Jurkat, Clone E6-1 (cell line): ENCODE data around the gene ORM2.
A peak's percentile ranks its signal among the peaks of the same experiment; 100 is the strongest.

ENCODE experiments used
- DNase-seq: peaks from one replicate; pipeline ENCODE4 v3.0.0-alpha.2; 2011; ENCODE audit warnings: low read depth, low spot score
- H3K4me3 ChIP-seq: 2 replicates; pipeline ENCODE4 v1.5.1; 2011; ENCODE audit warnings: mild to moderate bottlenecking, low read length, control low read depth, moderate library complexity

ORM2 gene

DNA sequence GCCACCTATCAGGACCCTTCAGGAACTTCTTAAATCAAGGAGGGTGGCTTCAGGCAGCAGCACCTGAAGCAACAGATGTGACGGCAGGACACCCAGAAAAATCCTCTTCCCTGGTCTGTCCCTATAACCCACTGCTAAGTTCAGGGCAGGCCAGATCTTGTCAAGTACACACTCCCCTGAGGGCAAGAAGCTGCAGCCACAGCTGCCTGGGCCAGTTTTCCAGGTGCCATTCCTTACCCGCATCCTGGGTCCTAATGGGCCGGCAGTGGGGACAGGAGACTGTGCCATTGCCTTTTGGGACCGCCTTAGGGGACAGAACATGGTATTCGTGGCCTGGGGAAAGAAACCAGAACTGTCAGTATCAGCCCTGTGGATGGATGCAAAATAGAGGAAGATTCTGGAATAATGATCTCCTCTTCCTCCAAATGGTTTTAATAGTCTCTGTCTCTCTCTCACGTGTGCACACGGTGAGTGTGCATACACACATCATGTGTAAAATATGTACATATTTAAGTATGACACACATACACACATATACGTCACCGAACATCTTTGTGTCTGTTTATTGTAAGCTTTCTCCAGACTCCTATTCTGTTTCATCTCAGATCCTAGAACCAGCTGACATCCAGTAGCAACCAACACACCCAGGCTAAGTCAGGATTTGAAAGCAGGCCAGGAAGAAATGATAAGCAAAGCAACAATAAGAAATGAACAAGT is 14.0 kb downstream of the ORM2 start:
- DNase-seq: no peak

DNA sequence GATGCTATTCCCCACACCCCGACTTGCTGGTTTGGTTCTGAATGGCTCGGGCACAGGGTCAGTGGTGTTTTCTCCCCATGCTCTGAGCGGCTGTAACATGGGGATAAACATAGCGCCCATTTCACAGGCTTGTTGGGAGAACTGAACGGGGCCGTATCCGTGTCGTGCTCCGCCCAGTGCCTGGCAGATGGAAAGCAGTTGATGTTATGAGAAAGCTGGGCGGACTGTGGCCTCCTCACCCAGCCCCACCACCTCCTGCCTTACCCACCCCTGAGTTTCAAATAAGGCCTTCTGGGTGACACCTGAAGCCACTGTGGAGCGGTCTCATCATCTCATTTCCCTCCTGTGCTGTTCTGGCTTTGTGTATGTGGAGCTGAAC is 14.5 kb downstream of the ORM2 start:
- H3K4me3 ChIP-seq: no peak overlapping the region
- no peak for DNase-seq

More for the DNA sequence above, 14.0 kb downstream of the ORM2 start:
- no peak overlapping the region for H3K4me3 ChIP-seq

DNA sequence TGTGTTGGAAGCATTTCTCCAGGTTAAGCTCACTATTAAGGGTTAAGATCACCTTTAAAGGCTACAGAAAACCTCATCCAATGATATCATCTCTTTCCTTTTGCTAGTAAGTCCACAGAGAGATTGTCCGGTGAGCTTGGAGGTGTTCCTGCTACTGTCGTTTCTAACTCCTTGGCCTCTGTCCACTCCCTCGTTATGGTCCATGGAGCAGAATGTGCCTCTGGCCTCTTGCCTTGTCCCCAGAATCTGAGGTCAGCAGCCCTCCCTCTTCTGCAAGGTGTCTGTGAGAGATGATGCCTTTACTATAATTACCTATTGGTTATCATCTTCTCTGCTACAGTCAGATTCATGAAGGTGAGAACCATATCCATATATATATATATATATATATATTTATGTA is 15.0 kb downstream of the ORM2 start:
- DNase-seq: no peak
- no peak overlapping the region for H3K4me3 ChIP-seq

DNA sequence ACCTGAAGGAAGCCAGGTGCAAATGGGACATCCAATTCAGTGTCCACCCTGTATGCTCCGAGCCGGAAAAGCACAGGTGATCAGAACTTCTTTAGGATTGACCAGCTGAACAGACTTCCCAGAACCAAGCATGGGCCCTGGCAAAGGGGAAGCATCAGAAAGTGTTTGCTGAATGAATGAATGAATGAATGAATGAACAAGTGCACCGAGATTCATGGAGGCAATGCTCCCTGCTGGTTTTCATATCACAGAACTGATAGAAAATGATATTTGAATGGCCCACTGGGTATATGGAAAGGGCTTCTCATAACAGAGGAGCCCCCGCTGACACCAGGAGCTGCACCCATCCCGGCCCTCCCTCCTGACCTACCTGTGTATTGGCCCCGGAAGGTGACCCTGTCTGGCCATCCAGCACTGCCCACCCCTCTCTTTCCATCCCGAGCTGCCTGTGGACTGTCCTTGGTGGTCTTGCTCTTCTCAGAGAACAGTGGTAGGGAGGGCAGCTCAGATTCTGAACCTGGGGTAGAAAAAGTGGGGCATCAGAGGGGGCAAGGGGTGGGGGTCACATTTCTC is 15.9 kb downstream of the ORM2 start:
- no peak overlapping the region for H3K4me3 ChIP-seq
- no peak for DNase-seq

DNA sequence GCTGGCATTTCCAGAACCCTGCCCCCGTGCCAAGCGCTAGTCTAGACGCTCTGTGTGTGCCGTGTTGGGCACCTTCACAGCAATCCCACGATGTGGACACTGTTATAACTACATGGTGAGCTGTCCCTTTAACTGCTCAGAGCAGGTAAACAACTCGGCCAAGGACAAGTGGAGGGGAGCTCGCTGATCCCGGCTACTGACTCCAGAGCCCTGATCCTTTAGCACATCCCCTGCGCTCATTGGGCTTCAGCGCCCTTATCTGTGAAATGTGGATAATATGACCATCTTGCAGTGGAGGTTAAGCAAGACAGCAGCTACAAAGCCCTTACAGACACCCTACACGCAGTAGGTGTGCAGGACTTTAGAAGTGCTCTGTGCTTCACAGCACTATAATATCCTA is 16.5 kb downstream of the ORM2 start:
- H3K4me3 ChIP-seq: no peak overlapping the region
- no peak for DNase-seq

DNA sequence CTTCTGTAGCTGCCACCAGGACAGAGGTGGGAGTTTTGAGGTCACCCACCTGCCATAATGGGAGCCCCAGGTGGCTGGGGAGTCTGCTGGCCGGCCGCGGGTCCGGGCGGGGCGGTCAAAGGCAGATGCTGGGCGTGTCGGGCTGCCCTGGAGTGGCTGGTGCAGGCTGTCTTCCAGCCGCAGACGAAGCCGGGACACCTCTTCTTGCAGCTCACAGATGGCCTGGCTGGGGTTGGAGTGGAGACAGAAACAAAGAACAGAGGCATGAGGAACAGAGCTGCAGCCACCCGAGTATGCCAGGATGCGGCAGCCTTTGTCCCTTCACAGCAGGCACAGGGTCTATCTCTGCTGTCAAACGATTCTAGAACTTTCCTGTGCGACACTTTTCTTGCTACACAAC is 18.0 kb downstream of the ORM2 start:
- no peak for DNase-seq
- no peak overlapping the region for H3K4me3 ChIP-seq

DNA sequence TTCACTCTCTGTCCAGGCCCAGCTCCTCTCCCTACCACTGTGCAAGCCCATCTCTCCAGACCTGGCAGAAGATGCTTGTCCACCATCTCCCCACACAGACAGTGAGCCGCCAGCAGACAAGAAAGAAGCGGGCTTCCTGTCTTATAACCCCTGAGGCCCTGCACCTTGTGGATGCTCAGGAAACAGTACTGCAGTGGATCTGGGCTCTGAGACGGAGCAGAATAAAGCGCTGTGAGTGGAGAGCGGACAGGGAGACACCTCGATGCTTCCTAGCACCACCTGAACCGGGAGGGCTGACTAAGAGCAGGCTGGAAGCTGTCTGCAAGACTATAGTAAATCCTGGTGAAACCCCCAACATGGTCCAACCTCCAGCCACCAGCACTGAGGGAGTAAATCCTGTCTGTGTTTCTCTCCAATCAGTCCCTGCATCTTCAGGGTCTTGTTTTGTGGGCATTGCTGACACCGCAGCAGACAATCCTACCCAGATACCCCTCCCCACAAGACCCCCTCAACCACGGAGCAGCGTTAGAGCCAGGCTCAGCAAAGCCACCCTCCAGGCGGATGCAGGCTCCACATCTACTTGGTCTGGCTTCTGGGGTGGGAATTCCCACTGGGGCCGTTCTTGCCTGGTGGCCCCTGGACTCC is 18.7 kb downstream of the ORM2 start:
- H3K4me3 ChIP-seq: no peak overlapping the region
- DNase-seq: no peak

DNA sequence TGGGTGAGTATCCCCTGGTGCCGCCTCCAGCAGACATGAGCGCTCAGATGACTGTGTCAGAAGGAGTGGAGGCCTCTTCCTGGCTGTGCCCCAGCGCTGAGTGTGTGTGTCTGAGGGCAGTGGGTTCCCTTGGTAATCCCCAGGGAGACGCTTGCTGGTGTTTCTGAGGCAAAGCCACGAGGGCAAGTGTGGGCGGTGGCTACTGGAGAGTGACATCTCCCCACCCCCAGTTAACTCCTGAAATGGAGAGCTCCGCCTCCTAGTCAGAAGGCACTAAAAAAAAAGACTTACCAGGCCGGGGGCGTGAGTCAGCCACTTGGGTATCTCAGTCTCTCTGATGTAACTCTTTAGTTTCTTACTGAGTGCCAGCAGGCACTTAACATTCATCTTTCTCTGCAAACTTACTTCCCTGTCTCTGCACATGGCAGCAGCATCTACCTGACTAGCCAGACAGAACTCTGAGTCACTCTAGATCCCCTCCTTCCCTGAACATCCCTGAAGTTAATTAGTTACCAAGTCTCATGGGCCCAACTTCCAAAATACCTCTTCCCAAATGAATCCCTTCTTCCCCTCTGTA is 19.3 kb downstream of the ORM2 start:
- DNase-seq: peak; percentile 62
- no peak overlapping the region for H3K4me3 ChIP-seq

DNA sequence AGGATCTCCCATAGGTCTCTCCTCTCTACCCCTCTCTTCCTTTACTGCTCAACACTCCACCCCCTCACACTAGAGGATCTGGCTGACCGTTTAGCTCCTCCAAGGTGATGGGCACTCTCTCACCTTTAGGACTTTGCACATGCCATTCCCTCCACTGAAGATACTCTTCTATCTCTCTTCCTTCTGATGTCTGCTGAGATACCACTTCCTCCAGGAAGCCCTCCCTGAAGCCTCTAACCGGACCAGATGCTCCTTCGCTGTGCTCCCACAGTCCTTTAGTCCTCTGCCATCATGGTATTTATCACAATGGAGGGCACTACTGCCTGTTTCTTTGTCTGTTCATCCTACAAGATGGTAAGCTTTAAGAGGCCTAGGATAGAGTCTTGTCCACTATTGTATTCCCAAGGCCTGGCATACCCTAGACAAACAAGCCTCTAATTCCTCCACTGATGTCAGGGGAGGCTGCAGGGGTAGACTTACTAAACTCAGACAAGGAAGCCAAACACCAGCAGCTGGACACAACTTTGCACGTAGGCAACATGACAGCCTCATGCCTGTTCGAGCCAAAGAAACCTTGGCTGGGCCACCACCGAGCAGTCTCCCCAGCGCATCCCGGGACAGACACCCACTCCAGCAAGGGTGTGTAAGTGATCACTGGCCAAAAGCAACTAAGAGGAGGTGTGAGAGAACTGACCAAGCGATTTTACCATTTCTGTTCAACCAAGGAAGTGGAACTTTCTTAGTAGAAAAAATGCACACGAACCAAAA is 20.2 kb downstream of the ORM2 start:
- H3K4me3 ChIP-seq: no peak overlapping the region
- no peak for DNase-seq

DNA sequence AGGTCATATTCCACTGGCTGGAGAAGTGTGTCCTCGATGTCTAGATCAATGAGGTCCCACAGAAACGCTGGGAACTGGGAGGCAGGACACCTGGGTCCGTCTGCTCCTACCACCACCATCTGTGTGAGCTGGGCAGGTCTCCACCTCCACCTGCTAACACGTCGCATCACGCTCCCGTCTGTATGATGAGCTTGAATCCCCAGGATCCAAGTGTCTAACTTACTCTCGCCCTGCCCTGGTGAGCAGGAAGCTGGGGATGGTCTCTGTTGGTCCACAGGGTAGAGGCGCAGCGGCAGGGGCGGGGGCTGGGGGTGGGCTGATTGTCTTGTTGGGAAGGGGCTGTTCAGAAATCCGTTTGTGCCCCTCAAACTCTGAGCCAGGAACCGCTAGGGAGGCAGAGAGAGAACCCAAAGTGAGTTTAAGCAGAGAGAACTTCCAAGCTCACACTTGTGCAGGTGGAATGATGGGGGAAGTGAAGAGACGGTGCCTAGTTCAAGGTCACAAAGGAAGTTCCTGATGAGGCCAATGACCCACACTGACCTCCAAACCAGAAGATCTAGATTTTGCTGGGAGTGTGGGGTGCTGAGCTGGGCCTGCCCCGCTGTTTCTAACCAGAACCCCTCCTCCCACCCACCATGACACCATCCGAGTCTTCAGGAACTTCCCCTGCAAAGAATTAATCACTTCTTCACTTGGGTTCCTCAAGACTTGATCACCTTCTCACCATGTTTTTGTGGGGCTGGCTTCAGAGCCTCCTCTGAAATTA is 21.1 kb downstream of the ORM2 start:
- no peak for DNase-seq

DNA sequence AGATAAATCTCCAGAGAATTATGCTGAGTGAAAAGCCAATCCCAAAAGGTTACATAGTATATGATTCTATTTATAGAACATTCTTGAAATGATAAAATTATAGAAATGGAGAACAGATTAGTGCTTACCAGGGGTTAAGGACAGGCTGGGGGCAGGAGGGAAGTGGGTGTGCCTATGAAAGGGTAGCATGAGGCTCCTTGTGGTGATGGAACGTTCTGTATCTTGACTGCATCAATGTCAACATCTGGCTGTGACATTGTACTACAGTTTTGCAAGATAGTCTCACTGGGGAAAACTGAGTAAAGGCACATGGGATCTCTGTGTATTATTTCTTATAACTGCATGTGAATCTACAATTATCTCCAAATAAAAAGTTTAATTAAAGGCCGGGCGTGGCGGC is 22.3 kb downstream of the ORM2 start:
- no peak for DNase-seq
- H3K4me3 ChIP-seq: no peak overlapping the region

More for the DNA sequence above, 21.1 kb downstream of the ORM2 start:
- H3K4me3 ChIP-seq: no peak overlapping the region

DNA sequence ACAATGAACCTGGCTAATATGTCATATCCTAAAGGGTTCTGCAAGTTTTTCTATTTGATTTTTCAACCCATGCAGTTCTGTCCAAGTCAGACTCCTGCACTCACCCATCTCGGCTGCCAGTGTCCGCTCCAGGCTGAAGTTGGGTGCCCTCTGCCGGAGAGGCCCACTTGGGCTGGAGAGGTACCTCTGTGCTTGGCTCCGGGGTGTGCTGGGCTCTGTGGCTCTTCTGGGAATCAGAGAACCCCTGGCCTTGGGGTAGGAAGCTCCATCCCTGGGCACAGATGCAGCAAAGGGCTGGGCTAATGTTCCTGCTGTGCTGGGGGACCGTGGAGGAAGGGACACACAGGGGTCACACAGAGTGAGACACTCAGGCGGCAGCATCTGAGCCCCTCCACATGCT is 26.2 kb downstream of the ORM2 start:
- no peak for DNase-seq
- no peak overlapping the region for H3K4me3 ChIP-seq

DNA sequence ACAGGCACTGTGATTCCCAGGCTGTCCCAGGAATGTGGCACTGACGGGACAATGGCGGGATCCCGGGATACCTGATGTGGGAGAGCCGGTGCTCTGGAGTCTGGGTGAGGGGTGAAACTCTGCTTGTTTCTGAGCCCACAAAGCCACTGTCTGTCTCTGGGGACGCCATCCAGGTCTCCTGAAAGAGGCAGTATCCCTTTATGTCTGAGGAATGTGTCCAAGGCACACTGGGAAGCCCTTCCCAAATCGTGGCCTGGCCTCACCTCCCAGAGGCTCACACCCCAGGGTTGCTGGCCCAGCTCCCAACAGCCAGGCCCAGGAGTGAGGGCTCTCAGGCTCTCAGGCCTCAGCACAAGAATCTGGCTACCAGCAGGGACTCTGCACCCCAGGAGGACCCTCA is 27.1 kb downstream of the ORM2 start:
- H3K4me3 ChIP-seq: no peak overlapping the region

DNA sequence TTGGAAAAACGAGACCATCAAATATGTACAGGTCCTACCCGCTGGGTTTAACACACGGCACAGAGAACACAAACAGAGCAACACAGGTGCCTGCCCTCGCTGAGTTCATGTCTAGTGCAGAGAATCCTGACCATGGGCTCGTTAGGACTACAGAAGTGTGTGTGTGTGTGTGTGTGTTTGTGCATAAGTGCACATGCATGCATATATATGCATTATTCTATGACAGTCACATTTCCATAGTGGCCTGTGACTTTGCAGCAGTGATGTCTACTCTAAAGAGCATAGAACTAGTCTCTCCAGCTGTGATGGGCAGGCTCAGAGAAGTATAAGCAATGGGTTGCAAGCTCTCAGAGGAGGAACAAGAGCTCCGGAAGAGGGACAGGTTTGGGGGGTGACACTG is 27.7 kb downstream of the ORM2 start:
- H3K4me3 ChIP-seq: no peak overlapping the region
- no peak for DNase-seq

More for the DNA sequence above, 27.1 kb downstream of the ORM2 start:
- no peak for DNase-seq

DNA sequence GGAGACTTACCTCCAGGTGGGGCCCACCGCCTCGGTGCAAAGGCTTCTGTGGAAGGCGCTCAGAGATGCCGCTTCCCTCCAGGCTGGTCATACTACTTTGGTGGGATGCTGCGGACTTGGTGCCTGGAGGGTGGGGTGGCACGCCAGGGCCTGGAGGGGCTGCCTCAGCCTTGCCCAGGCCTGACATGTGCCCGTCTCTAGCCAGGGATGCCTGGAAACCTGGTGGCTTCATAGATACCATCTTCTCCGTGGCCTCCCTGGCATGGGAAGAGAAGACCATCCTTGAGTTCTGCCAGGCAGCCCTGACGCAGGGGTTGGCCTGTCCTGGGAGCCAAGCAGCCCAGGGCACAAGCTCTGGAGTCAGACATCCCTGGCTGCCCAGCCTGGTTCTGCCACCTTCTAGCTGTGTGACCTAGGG is 28.3 kb downstream of the ORM2 start:
- no peak for DNase-seq

DNA sequence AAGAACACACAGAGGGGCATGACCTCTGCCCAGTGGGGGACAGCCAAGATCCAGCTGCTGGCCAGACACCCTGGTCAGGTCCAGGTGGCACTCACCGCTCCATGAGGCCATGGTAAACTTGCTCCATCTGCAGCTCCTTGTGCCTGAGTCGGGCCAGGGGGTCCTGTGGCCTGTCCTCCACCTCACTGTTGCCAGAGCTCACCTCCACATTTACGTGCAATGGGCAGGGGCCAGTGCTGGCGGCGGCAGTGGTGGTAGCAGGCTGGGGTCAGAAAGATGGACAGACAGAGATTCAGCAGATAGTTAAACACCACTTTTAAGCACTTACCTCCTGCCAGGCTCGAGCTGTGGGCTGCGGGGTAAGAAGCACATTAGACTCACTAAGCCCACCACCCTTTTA is 30.1 kb downstream of the ORM2 start:
- no peak overlapping the region for H3K4me3 ChIP-seq
- no peak for DNase-seq

More for the DNA sequence above, 28.3 kb downstream of the ORM2 start:
- no peak overlapping the region for H3K4me3 ChIP-seq

DNA sequence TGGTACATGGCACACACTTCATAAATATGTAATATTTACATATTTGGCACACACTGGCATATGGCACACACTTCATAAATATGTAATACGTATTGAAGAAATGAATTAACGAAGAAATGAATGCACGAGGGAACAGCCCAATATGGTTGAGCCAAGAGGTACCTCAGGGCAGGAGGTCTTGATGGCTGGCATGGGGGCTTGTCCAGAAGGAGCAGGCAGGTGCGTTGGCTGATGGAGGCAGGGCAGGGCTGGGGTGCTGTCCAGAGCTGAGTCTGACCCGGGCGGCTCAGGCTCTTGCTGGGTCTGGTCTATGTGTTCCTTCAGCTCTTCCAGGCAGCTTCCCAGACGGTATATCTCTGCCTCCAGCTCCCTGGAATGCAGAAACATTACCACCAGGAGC is 31.9 kb downstream of the ORM2 start:
- no peak overlapping the region for H3K4me3 ChIP-seq
- no peak for DNase-seq

DNA sequence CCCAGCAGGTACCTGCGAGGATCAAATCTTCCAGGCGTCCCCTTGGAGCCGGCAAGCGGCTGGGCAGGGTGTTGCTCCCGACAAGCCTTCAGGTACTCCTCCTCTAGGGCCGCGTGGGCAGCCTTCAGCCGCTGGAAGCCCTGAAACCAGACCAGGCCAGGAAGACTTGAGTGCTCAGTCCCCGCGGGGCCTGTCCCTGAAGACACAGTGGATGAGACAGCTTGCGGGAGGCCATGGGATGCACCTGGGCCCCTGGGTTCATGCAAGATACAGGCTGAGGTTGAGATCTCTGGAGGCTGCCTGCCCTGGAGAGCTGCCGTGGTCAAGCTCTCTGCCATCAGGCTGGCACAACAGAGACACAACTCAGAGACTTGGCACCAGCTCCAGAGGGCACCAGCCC is 32.7 kb downstream of the ORM2 start:
- H3K4me3 ChIP-seq: no peak overlapping the region
- no peak for DNase-seq

DNA sequence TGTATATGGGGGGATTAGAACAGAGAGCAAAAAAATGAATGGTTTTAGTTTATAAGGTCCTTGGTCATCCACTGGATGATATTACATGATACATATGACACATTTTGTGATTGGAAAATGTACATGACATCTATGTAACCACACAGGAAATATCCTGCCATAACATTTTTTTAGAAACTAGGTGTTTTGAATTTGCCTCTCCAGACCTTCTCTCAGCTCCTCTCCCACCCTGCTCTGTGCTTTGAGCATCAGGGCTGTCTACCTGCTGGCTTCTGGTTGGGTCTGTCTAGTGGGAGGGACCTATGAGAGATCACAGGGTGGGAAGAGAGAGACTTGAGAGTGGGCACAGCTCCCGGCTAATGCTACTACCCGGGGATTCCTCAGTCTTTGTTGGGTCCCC is 33.8 kb downstream of the ORM2 start:
- no peak for DNase-seq
- H3K4me3 ChIP-seq: no peak overlapping the region
